Limb (tissue), 2 donors: Measurements from ENCODE around the gene SEPTIN7.
A peak's percentile ranks its signal among the peaks of the same experiment; 100 is the strongest.
"Not testable (repeated sequence)": the region's sequence is repeated elsewhere in the genome, so short reads cannot be mapped to it uniquely, and the experiment has no call there.

Source experiments
- DNase-seq, 2 donors: peaks; one replicate each; pipeline ENCODE4 v3.0.0-alpha.2; 2016; ENCODE audit errors: extremely low spot score in 2 of 2

SEPTIN7 gene

GRCh38 chr7:35800718-35801391, at the start of gene SEPTIN7:
Gene SEPTIN7 (plus strand): TSS chr7:35801057. CDS start chr7:35801210, 153 bp downstream.
- DNase-seq, result peak; percentile 99

- no peak for DNase-seq
These were observed 48.1 kb upstream of the SEPTIN7 start for GRCh38 chr7:35752742-35753141.

- peak; percentile 33 to 68 for DNase-seq
These were observed 46.9 kb upstream of the SEPTIN7 start for GRCh38 chr7:35753761-35754603.

- DNase-seq, result no peak
These were observed 46.1 kb upstream of the SEPTIN7 start for GRCh38 chr7:35754741-35755140.

GRCh38 chr7:35755711-35756110, 45.1 kb upstream of the SEPTIN7 start:
- no peak for DNase-seq

- DNase-seq, result not testable (repeated sequence)
These were observed 44.4 kb upstream of the SEPTIN7 start for GRCh38 chr7:35756453-35756852.

- no peak for DNase-seq
These were observed 43.3 kb upstream of the SEPTIN7 start for GRCh38 chr7:35757574-35757973.

- DNase-seq, result no peak
These were observed 42.4 kb upstream of the SEPTIN7 start for GRCh38 chr7:35758421-35758820.

- peak in 1 of 2 donors; percentile 43 for DNase-seq
These were observed 40.6 kb upstream of the SEPTIN7 start for GRCh38 chr7:35760143-35760745.

- no peak for DNase-seq
These were observed 38.8 kb upstream of the SEPTIN7 start for GRCh38 chr7:35761871-35762677.

GRCh38 chr7:35762781-35763180, 38.1 kb upstream of the SEPTIN7 start:
- no peak for DNase-seq

GRCh38 chr7:35768346-35768745, 32.5 kb upstream of the SEPTIN7 start:
- no peak for DNase-seq

- DNase-seq, result no peak
These were observed 29.1 kb upstream of the SEPTIN7 start for GRCh38 chr7:35771776-35772175.

GRCh38 chr7:35773994-35774393, 26.9 kb upstream of the SEPTIN7 start:
- no peak for DNase-seq

GRCh38 chr7:35776686-35777085, 24.2 kb upstream of the SEPTIN7 start:
- DNase-seq, result no peak

GRCh38 chr7:35777121-35777520, 23.7 kb upstream of the SEPTIN7 start:
- DNase-seq, result no peak

- DNase-seq, result no peak
These were observed 20.8 kb upstream of the SEPTIN7 start for GRCh38 chr7:35780070-35780469.

- DNase-seq, result no peak
These were observed 19.6 kb upstream of the SEPTIN7 start for GRCh38 chr7:35781200-35781701.

GRCh38 chr7:35781767-35782515, 18.9 kb upstream of the SEPTIN7 start:
- no peak for DNase-seq

- DNase-seq, result no peak
These were observed 16.5 kb upstream of the SEPTIN7 start for GRCh38 chr7:35784332-35784731.

- no peak for DNase-seq
These were observed 15.6 kb upstream of the SEPTIN7 start for GRCh38 chr7:35785250-35785649.
